HG03045 (cell line): ENCODE measurements around the gene CEMP1.

ENCODE experiments used
- ATAC-seq: cut with Tn5 transposase; IDR thresholded peaks from one replicate; pipeline ENCODE4 v1.9.1; 2021; ENCODE audit warnings: mild to moderate bottlenecking, moderate library complexity; ENCODE audit not compliant: unreplicated experiment

The CEMP1 gene

GRCh38 chr16:2520784-2521531 lies 10.2 kb downstream of the CEMP1 start:
- ATAC-seq, result no peak

GRCh38 chr16:2520097-2520783 lies 11.0 kb downstream of the CEMP1 start, which contains the start of gene AMDHD2:
AMDHD2 (plus strand) TSS chr16:2520371; CDS start chr16:2520459, 88 bp downstream.
- ATAC-seq, result no peak

- no peak for ATAC-seq
Observed at GRCh38 chr16:2519711-2520080, 11.5 kb downstream of the CEMP1 start.

GRCh38 chr16:2518823-2519710 lies 12.1 kb downstream of the CEMP1 start:
- no peak for ATAC-seq

- no peak for ATAC-seq
Observed at GRCh38 chr16:2517954-2518605, 13.1 kb downstream of the CEMP1 start.

- ATAC-seq, result no peak
Observed at GRCh38 chr16:2516391-2517240, 14.6 kb downstream of the CEMP1 start.

GRCh38 chr16:2515180-2515851 lies 15.9 kb downstream of the CEMP1 start:
- ATAC-seq, result no peak

- no peak for ATAC-seq
Observed at GRCh38 chr16:2514333-2515179, 16.7 kb downstream of the CEMP1 start.

- peak; percentile 64 for ATAC-seq
Observed at GRCh38 chr16:2513405-2514332, 17.5 kb downstream of the CEMP1 start, which contains the start of gene ATP6V0C. ATP6V0C (plus strand) TSS chr16:2513952; CDS start chr16:2514104, 152 bp downstream.

- ATAC-seq, result peak; percentile 3
Observed at GRCh38 chr16:2512735-2513404, 18.3 kb downstream of the CEMP1 start.

GRCh38 chr16:2511996-2512734 lies 19.0 kb downstream of the CEMP1 start:
- ATAC-seq, result no peak

- ATAC-seq, result no peak
Observed at GRCh38 chr16:2511128-2511800, 19.9 kb downstream of the CEMP1 start.

- no peak for ATAC-seq
Observed at GRCh38 chr16:2508722-2509400, 22.3 kb downstream of the CEMP1 start.

- no peak for ATAC-seq
Observed at GRCh38 chr16:2507665-2508064, 23.5 kb downstream of the CEMP1 start.
